Progenitor cell of endocrine pancreas (in vitro differentiated cells): Measurements from ENCODE around the gene NFIC. TPM values are rescaled to one million over a fixed set of nuclear protein-coding genes. Genes with fewer than 3 reads are reported as not detected.
"Not testable (repeated sequence)": the region's sequence is repeated elsewhere in the genome, so short reads cannot be mapped to it uniquely, and the experiment has no call there.

Experiments used
- DNase-seq: peaks from one replicate; pipeline ENCODE4 v3.0.0; 2021; ENCODE audit warnings: low spot score; ENCODE audit not compliant: unreplicated experiment
- H3K27ac Mint-ChIP-seq: 2 replicates; pipeline ENCODE4 v1.8.0; 2021; ENCODE audit warnings: mild to moderate bottlenecking, moderate library complexity, mixed read lengths
- H3K27me3 Mint-ChIP-seq: 2 replicates; pipeline ENCODE4 v1.8.0; 2021; ENCODE audit warnings: mixed read lengths
- H3K36me3 Mint-ChIP-seq: 2 replicates; pipeline ENCODE4 v1.8.0; 2022; ENCODE audit warnings: mixed read lengths; ENCODE audit not compliant: insufficient read depth
- H3K4me1 Mint-ChIP-seq: 2 replicates; pipeline ENCODE4 v1.8.0; 2021; ENCODE audit warnings: low read depth, mixed read lengths
- H3K4me3 Mint-ChIP-seq: 2 replicates; pipeline ENCODE4 v1.8.0; 2021; ENCODE audit warnings: low read depth, mild to moderate bottlenecking, moderate library complexity, mixed read lengths
- H3K9me3 Mint-ChIP-seq: 2 replicates; pipeline ENCODE4 v1.8.0; 2021; ENCODE audit warnings: low read depth, mixed read lengths
- CTCF ChIP-seq: fragments of 200-600 bp; sonication (generic); IDR thresholded peaks from one replicate; pipeline ENCODE4 v1.5.0; 2021; ENCODE audit warnings: antibody characterized with exemption, mild to moderate bottlenecking; ENCODE audit not compliant: unreplicated experiment
- total RNA-seq: library from RNA; stranded (reverse); gene quantifications from 2 replicates; pipeline ENCODE4 v1.2.1, GENCODE V29; 2021

NFIC gene
- total RNA-seq, 1 donor from 2014 or later = 6.8 TPM

- H3K4me3 Mint-ChIP-seq = peak within 1 kb of the TSS; percentile 90
- H3K27me3 Mint-ChIP-seq = no peaks in the 10 kb centered on the region
- TF ChIP-seq CTCF = no peak
- H3K27ac Mint-ChIP-seq = peak within 1 kb of the TSS; percentile 98
- peak; percentile 99 for DNase-seq
- peaks cover 22% of the 10 kb centered on the region for H3K4me1 Mint-ChIP-seq
- no peaks in the 10 kb centered on the region for H3K9me3 Mint-ChIP-seq
- H3K36me3 Mint-ChIP-seq = peaks cover 4% of the 10 kb centered on the region
These were observed 139.4 kb downstream of the NFIC start, which contains the start of gene FZR1 for GRCh38 chr19:3505598-3506383. Gene FZR1, plus strand, starts transcription at chr19:3506311. Its CDS starts 16,679 bp downstream, at chr19:3522990.

- Mint-ChIP-seq H3K4me1 (peaks cover 20% of the 10 kb centered on the region), H3K27ac (peak overlapping the region; percentile 87), H3K27me3 (no peaks in the 10 kb centered on the region), H3K4me3 (peak overlapping the region; percentile 90), H3K36me3 (peaks cover 4% of the 10 kb centered on the region), H3K9me3 (no peaks in the 10 kb centered on the region)
- no peak for DNase-seq
- no peak for TF ChIP-seq CTCF
These were observed 140.3 kb downstream of the NFIC start for GRCh38 chr19:3506384-3507340.

GRCh38 chr19:3507371-3508120 is 141.2 kb downstream of the NFIC start:
- H3K27ac Mint-ChIP-seq = peak overlapping the region; percentile 87
- peaks cover 4% of the 10 kb centered on the region for H3K36me3 Mint-ChIP-seq
- H3K4me3 Mint-ChIP-seq = peak overlapping the region; percentile 90
- H3K27me3 Mint-ChIP-seq = no peaks in the 10 kb centered on the region
- no peak for TF ChIP-seq CTCF
- H3K4me1 Mint-ChIP-seq = peaks cover 20% of the 10 kb centered on the region
- no peak for DNase-seq
- H3K9me3 Mint-ChIP-seq = no peaks in the 10 kb centered on the region

- peaks cover 20% of the 10 kb centered on the region for H3K4me1 Mint-ChIP-seq
- H3K27ac Mint-ChIP-seq = peak overlapping the region; percentile 76
- DNase-seq, H3K27me3 Mint-ChIP-seq, H3K9me3 Mint-ChIP-seq, H3K36me3 Mint-ChIP-seq: not testable (repeated sequence)
- H3K4me3 Mint-ChIP-seq = peak overlapping the region; percentile 90
These were observed 141.8 kb downstream of the NFIC start for GRCh38 chr19:3508121-3508661.

GRCh38 chr19:3508771-3509535 is 142.6 kb downstream of the NFIC start:
- Mint-ChIP-seq H3K27ac (no peak overlapping the region), H3K36me3 (peaks cover 4% of the 10 kb centered on the region), H3K4me3 (peak overlapping the region; percentile 57), H3K4me1 (peaks cover 20% of the 10 kb centered on the region), H3K27me3 (no peaks in the 10 kb centered on the region), H3K9me3 (no peaks in the 10 kb centered on the region)
- no peak for TF ChIP-seq CTCF
- DNase-seq = no peak
